NAMALWA (cell line): ENCODE measurements around the gene TMEM236.
"Not testable (repeated sequence)": the region's sequence is repeated elsewhere in the genome, so short reads cannot be mapped to it uniquely, and the experiment has no call there.

Experiments used
- DNase-seq: peaks from one replicate; pipeline ENCODE4 v3.0.0-alpha.2; 2015; ENCODE audit warnings: low spot score

Gene TMEM236, protein sequence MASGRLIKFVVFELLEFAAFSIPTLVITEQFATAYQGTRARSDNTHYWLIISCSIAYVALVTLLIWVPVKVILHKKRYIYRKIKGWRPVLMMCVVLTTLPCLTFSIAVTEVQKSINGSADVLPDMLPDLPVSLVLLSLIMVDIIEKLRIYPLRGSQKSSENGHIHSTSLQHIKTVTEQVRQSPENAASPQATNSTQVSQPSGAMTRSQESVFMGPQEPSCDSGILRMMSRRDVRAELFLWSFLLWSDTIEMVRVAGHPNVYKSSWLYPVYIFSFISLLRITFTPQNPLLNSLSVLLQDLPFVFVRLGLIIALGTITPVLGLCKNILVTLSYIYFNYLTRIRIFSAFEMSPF

DNA sequence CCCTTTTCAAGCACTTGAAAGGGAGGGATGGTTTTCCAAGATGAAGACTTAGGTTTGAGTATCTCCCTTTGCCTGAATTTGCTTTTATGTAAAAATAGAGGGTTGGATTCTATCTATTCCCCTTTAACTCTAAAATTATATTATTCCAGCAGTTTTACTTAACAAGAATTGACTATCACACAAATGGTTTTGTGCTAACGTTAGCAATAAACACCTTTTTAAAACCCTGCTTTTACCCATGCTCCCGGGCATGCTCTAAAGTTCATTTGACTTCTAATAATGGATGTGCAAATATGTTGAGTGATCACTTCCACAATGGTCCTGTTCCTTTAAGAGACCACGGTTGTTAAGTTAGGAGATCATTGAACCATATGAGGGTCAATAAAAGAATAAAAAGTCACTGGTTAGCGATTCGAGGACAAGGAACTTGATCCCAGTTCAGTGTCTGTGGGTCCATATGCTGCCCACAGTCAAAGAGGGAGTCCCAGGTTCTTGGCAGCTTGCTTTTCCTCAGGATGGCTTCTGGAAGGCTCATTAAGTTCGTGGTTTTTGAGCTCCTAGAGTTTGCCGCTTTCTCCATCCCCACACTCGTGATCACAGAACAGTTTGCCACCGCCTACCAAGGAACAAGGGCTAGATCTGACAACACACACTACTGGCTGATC, at the start of gene TMEM236:
Gene TMEM236, plus strand, starts transcription at position 421 of the 665 bp plus-strand sequence. Its CDS starts 95 bp downstream, at position 516.
- DNase-seq, result no peak

DNA sequence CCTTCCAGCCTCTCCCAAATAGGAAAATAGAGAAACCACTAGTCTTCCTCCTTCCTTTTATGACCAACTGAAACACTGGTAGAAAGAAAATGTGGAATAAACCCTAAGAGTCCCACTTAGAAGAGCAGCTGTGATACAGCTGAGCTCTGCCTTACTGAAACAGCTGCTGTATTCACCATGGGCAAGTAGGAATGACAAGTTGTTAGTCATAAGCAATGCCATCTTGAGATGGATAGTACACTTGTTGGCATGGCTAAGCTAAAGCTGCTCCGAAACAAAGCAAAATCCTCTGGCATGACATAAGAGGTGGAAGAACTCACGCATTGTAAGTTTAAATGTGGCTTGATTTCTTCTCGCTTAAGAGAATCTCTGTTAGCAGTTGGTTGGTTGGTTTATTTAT, 48.3 kb upstream of the TMEM236 start:
- no peak for DNase-seq

- no peak for DNase-seq
Observed at GRCh38 chr10:17708821-17709220, 43.2 kb upstream of the TMEM236 start.

GRCh38 chr10:17709492-17709891, 42.5 kb upstream of the TMEM236 start:
- no peak for DNase-seq

GRCh38 chr10:17710181-17710580, 41.8 kb upstream of the TMEM236 start:
- DNase-seq, result no peak

GRCh38 chr10:17712053-17712452, 39.9 kb upstream of the TMEM236 start:
- no peak for DNase-seq

DNA sequence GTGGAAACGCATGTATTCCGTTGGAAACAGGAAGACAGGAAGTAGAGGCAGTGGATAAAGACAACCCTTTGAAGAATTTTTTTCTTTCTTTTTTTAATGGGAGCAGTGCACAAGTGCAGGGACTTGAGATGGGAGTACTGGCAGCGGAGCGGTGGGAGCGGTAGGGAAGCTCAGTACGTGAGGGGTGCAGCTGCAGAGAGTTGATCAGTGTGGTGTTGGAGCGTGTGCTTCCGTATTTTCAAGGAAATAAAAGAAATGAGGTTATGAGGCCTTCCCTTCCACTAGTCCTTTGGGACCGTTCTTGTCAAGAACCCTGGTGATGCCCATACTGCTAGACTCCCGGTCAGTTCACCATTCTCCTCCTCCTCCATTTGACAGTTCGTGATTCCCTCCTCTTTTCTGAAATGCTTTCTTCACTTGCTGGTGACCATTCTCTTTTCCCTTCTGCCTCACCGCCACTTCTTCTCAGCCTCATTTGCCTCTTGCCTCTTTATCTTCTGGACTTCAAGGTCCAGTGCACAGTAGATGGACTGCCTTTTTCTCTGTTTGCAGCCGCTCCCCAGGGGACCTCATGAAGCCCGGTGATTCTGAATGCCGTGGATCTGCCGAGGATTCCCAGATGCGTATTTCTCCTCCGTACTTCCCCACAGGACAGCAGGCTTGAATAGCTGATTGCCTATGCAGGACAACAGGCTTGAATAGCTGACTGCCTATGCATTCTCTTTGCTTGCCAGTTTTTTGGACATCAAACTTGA, 39.1 kb upstream of the TMEM236 start:
- no peak for DNase-seq

GRCh38 chr10:17713758-17714157, 38.2 kb upstream of the TMEM236 start:
- DNase-seq, result no peak

DNA sequence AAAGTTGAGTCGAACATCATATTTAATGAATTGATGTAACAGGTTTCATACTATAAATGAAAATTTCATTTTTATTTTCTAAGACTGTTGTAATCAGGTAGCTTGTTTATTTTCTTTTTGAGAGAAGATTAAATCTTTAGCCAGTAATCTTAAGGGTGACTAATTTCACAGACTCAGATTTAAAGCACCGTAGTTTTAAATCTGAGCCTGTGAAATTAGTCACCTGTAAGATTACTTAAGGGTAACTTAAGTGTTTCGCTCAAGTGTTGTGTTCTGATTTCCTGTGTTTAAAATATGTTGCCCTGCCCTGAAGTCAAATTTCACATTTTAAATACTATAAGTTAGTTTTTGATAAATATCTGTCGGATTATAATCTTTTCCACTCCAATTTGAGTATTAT, 35.8 kb upstream of the TMEM236 start:
- DNase-seq, result no peak

DNA sequence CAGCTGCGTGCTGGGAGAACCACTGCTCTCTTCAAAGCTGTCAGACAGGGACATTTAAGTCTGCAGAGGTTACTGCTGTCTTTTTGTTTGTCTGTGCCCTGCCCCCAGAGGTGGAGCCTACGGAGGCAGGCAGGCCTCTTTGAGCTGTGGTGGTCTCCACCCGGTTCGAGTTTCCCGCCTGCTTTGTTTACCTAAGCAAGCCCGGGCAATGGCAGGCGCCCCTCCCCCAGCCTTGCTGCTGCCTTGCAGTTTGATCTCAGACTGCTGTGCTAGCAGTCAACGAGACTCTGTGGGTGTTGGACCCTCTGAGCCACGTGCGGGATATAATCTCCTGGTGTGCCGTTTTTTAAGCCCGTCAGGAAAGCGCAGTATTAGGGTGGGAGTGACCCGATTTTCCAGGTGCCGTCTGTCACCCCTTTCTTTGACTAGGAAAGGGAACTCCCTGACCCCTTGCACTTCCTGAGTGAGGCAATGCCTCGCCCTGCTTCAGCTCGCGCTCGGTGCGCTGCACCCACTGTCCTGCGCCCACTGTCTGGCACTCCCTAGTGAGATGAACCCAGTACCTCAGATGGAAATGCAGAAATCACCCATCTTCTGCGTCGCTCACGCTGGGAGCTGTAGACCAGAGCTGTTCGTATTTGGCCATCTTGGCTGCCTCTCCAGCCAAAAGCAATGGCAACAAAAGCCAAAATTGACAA, 29.5 kb upstream of the TMEM236 start:
- not testable (repeated sequence) for DNase-seq

- DNase-seq, result no peak
Observed at GRCh38 chr10:17725703-17726102, 26.3 kb upstream of the TMEM236 start.

- DNase-seq, result no peak
Observed at GRCh38 chr10:17729630-17730029, 22.4 kb upstream of the TMEM236 start.

DNA sequence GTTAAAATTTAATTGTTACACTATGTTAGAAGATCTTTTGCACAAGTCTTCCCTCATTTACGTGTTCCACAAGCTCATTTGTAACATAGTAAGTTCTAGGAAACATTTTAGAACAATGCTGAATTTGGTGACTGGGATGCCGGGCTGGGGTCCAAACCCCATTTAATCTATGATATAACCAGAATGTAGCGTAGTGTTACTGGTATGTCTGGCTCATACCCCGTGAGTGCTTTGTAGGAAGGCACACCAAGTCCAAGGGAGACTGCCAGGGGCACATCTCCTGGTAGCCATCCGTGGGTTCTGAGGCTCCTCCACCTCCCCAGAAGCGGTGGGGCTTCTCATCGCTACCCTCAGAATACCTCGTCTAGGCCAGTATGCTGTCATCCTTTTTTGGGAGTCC, 21.3 kb upstream of the TMEM236 start:
- no peak for DNase-seq

DNA sequence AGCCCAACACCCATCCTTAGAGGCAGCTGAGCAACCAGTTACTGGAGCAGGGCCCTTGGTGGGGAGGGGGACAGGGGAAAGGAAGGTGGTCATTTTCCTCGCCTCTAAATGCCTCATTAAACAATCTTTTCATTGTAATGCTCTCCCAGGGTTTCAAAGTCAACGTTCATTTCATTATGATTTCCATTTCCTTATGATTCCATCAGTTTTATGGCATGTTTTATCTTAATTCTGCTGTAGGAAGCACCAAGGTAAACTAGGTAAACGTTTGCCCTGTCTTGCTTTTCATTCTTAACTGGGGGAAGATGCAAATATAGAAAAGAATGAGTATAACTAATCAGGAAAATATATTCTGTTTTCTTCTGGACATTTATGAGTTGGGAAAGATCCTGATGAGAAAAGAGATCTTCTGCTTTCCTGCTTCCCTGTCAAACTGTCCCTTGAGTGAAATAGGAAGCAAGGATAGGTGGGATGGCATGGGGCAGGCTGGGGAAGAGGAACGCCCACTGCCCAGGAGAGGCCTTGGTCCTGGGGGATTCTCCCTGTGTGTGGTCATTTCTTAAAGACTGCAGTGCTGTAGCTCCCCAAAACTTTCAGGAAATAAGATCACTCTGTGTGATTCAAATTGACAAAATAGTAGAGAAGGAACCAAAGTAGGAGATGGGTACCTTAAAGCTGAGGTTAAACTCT, 20.5 kb upstream of the TMEM236 start:
- DNase-seq, result no peak

DNA sequence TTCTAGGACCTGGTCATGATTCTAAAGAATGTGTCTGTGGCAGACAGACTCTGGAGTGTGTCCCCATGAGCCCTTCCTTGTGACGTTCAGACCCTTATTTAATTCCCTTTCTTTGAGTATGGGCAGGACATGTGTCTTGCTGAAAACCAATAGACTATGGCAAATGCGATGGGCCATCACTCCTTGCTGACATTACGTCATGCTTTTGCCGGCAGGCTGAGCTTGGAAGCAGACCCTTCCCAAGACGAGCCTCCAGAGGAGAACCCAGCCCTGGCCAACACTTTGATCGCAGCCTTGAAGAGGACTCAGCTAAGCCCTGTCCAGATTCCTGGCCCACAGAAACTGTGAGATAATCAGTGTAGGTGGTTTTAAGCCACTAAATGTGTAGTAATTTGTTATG, 18.4 kb upstream of the TMEM236 start:
- no peak for DNase-seq

GRCh38 chr10:17734432-17735080, 17.4 kb upstream of the TMEM236 start:
- DNase-seq, result no peak

DNA sequence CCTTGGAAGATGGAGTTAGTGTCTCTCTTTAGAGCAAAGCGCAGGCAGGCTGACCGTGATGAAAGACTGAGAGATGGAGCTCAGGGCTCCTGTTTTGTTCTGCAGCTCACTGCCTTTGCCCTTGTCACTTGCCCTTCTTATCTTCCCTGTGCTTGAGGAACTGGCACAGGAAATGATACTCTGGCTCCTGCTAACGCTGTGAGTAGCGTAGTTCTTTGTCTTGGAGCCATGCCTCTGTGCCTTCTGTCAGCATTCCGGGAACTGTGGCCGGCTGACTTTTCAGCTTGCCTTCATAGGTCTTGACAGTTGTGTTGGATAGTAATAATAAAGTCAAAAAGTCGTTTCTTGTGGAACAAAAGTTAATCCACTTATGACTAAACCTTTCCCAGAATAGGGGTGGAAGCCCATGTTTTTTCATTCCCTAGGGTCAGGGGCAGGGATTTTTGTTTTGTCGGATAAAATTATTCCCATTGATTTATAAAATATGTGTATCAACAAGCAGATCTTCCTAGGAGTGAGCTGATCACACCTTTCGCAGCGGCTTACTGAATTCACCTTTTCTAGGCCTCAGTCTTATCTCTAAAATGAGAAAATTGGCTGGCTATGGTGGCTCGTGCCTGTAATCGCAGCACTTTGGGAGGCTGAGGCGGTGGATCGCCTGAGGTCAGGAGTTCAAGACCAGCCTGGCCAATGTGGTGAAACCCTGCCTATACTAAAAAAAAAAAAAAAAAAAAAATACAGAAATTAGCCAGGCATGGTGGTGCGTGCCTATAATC, 16.6 kb upstream of the TMEM236 start:
- DNase-seq, result no peak

DNA sequence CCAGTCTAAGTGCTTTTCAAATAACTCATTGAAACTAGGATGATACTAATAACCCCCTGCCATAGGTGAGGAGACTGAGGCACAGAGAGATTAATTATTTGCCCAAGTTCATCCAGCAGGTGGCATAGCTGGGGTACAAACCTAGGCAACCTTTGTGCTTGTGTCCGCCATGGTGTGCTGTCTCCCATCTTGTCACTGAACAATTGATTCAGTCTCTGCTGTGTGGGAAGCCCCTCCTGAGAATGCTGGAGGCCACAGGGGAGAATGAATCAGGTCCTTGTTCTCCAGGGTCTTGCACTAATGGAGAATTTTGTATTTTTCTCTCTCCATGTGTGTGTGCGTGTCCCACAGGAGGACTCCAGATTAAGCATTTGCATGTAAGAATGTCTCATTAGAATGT, 15.8 kb upstream of the TMEM236 start:
- DNase-seq, result no peak

- peak; percentile 54 for DNase-seq
Observed at GRCh38 chr10:17737027-17737965, 14.7 kb upstream of the TMEM236 start.
